Suprapubic skin (tissue), 4 donors: ENCODE data around the gene ANKRD12. TPM values are rescaled to one million over a fixed set of nuclear protein-coding genes. Genes with fewer than 3 reads are reported as not detected.

ENCODE experiments used
- DNase-seq, 2 donors: peaks; one replicate each; pipeline ENCODE4 v3.0.0-alpha.2; 2019; ENCODE audit warnings: low spot score in 2 of 2
- H3K27ac ChIP-seq: fragments of 200-600 bp; sonication (generic); one replicate; pipeline ENCODE4 v1.5.1; 2019
- H3K27me3 ChIP-seq: fragments of 200-600 bp; sonication (generic); one replicate; pipeline ENCODE4 v1.5.1; 2019
- H3K36me3 ChIP-seq: fragments of 200-600 bp; sonication (generic); one replicate; pipeline ENCODE4 v1.5.1; 2019
- H3K4me1 ChIP-seq: fragments of 200-600 bp; sonication (generic); one replicate; pipeline ENCODE4 v1.5.1; 2019
- H3K4me3 ChIP-seq: fragments of 200-600 bp; sonication (generic); one replicate; pipeline ENCODE4 v1.5.1; 2019; ENCODE audit warnings: mild to moderate bottlenecking
- H3K9me3 ChIP-seq: fragments of 200-600 bp; sonication (generic); one replicate; pipeline ENCODE4 v1.5.1; 2019
- CTCF ChIP-seq, 2 donors: fragments of 200-600 bp in 1 of 2; fragments of 450-650 bp in 1 of 2; sonication (generic) in 1 of 2; IDR thresholded peaks; one replicate each; pipeline ENCODE4 v1.5.1; 2016 to 2019; ENCODE audit warnings: antibody characterized with exemption in 2 of 2, mild to moderate bottlenecking in 1 of 2, moderate library complexity in 1 of 2
- EP300 ChIP-seq: sonication (generic); formaldehyde crosslinking; IDR thresholded peaks from one replicate; pipeline ENCODE4 v1.6.1; 2017; ENCODE audit warnings: antibody characterized with exemption
- POLR2A ChIP-seq, 2 donors: fragments of 450-650 bp; IDR thresholded peaks; one replicate each; pipeline ENCODE4 v1.6.1; 2017; ENCODE audit warnings: antibody characterized with exemption in 2 of 2, mild to moderate bottlenecking in 2 of 2, moderate library complexity in 2 of 2
- POLR2AphosphoS5 ChIP-seq, 3 donors: sonication (generic); formaldehyde crosslinking; IDR thresholded peaks; one replicate each; pipeline ENCODE4 v1.6.1; 2017; ENCODE audit warnings: antibody characterized with exemption in 3 of 3
- WGBS: methylation state at CpG from one replicate; pipeline ENCODE4 v1.1.5; 2018; 5-methylcytosine and 5-hydroxymethylcytosine counted together
- total RNA-seq, 4 donors: library from RNA; depleted of rRNA; stranded (reverse); fragments of >200 nt; gene quantifications; one replicate each; pipeline ENCODE4 v1.1.0, GENCODE V29; 2016

Gene ANKRD12
- total RNA-seq, 4 donors from 2014 or later: 41.0 to 107 (median 60.8) TPM

- Histone ChIP-seq H3K9me3 (no peaks in the 10 kb centered on the region), H3K27me3 (no peaks in the 10 kb centered on the region), H3K4me3 (no peak overlapping the region), H3K36me3 (no peaks in the 10 kb centered on the region), H3K4me1 (peaks cover 8% of the 10 kb centered on the region), H3K27ac (no peak overlapping the region)
- DNase-seq: no peak
- TF ChIP-seq POLR2AphosphoS5 (IDR thresholded peaks at IDR 0.05): no peak
- TF ChIP-seq CTCF (IDR thresholded peaks at IDR 0.05): no peak
- TF ChIP-seq EP300: no peak
- no peak for TF ChIP-seq POLR2A (IDR thresholded peaks at IDR 0.05)
- 86% methylated on average over 3 of the region's 3 CpGs for WGBS
These were observed 193.8 kb downstream of the ANKRD12 start for GRCh38 chr18:9330419-9330818.

GRCh38 chr18:9333441-9334328 lies 197.1 kb downstream of the ANKRD12 start:
- DNase-seq: peak in 1 of 2 donors; percentile 63

GRCh38 chr18:9334329-9334972 lies 197.9 kb downstream of the ANKRD12 start, which contains the start of gene TWSG1:
TWSG1 (plus strand) TSS chr18:9334773; CDS start chr18:9337230, 2,457 bp downstream.
- peaks cover 4% of the 10 kb centered on the region for H3K36me3 ChIP-seq
- peak within 1 kb of the TSS; percentile 71 for H3K4me3 ChIP-seq
- H3K27me3 ChIP-seq: no peaks in the 10 kb centered on the region
- DNase-seq: peak; percentile 94 to 95
- 0% methylated on average over 1 of the region's 67 CpGs for WGBS
- peak within 1 kb of the TSS; percentile 75 for H3K27ac ChIP-seq
- H3K4me1 ChIP-seq: peaks cover 19% of the 10 kb centered on the region
- no peaks in the 10 kb centered on the region for H3K9me3 ChIP-seq
- TF ChIP-seq POLR2A (IDR thresholded peaks at IDR 0.05) (peak in 1 of 2 donors; percentile 30), EP300 (no peak), CTCF (IDR thresholded peaks at IDR 0.05) (peak in 1 of 2 donors; percentile 56)

More at GRCh38 chr18:9333441-9334328, 197.1 kb downstream of the ANKRD12 start:
- no peak for TF ChIP-seq EP300
- TF ChIP-seq POLR2A (IDR thresholded peaks at IDR 0.05): no peak
- TF ChIP-seq CTCF (IDR thresholded peaks at IDR 0.05): no peak
- no peak for TF ChIP-seq POLR2AphosphoS5 (IDR thresholded peaks at IDR 0.05)
- Histone ChIP-seq H3K27me3 (no peaks in the 10 kb centered on the region), H3K27ac (peak overlapping the region; percentile 52), H3K4me3 (peak overlapping the region; percentile 71), H3K9me3 (no peaks in the 10 kb centered on the region), H3K4me1 (peaks cover 19% of the 10 kb centered on the region), H3K36me3 (no peaks in the 10 kb centered on the region)
- WGBS: 42% methylated on average over 47 of the region's 52 CpGs

- 8% methylated on average over 10 of the region's 55 CpGs for WGBS
- H3K9me3 ChIP-seq: no peaks in the 10 kb centered on the region
These were observed 198.6 kb downstream of the ANKRD12 start for GRCh38 chr18:9334973-9335696.

More at GRCh38 chr18:9334973-9335696, 198.6 kb downstream of the ANKRD12 start:
- Histone ChIP-seq H3K27ac (peak overlapping the region; percentile 75), H3K4me3 (peak overlapping the region; percentile 71), H3K36me3 (peaks cover 5% of the 10 kb centered on the region), H3K27me3 (no peaks in the 10 kb centered on the region), H3K4me1 (peaks cover 19% of the 10 kb centered on the region)
- peak in 1 of 2 donors; percentile 77 for DNase-seq
- TF ChIP-seq EP300 (no peak), CTCF (IDR thresholded peaks at IDR 0.05) (peak in 1 of 2 donors; percentile 7), POLR2A (IDR thresholded peaks at IDR 0.05) (no peak)

Other genes starting within 250 kb of the ANKRD12 start
- gene NDUFV2, start 34.1 kb upstream of the ANKRD12 start, total RNA-seq: 100 to 1,000 TPM; 107 to 137 (median 124) TPM
- 10 to 100 TPM; 18.7 to 41.6 (median 26.1) TPM for gene TWSG1, start 198.0 kb downstream of the ANKRD12 start, total RNA-seq